GM13977 (cell line): ENCODE measurements around the gene SMOC1.

Source experiments
- DNase-seq: peaks from one replicate; pipeline ENCODE4 v3.0.0; 2012; ENCODE audit warnings: low spot score
- CTCF ChIP-seq: IDR thresholded peaks from 2 replicates; pipeline ENCODE4 v1.5.1; 2012; ENCODE audit warnings: mild to moderate bottlenecking, control low read depth; ENCODE audit not compliant: insufficient read depth; ENCODE audit errors: extremely low read depth, missing control alignments
- in situ Hi-C: fragments of 300-500 bp; cut with MboI; formaldehyde crosslinking; loops from one replicate; pipeline ENCODE4 v1.12.0; 2022; ENCODE audit warnings: low sequenced_read_pairs, low pct_unique_long_range_greater_than_20kb, mixed read lengths, inconsistent platforms; ENCODE audit not compliant: unreplicated experiment

SMOC1 gene

DNA sequence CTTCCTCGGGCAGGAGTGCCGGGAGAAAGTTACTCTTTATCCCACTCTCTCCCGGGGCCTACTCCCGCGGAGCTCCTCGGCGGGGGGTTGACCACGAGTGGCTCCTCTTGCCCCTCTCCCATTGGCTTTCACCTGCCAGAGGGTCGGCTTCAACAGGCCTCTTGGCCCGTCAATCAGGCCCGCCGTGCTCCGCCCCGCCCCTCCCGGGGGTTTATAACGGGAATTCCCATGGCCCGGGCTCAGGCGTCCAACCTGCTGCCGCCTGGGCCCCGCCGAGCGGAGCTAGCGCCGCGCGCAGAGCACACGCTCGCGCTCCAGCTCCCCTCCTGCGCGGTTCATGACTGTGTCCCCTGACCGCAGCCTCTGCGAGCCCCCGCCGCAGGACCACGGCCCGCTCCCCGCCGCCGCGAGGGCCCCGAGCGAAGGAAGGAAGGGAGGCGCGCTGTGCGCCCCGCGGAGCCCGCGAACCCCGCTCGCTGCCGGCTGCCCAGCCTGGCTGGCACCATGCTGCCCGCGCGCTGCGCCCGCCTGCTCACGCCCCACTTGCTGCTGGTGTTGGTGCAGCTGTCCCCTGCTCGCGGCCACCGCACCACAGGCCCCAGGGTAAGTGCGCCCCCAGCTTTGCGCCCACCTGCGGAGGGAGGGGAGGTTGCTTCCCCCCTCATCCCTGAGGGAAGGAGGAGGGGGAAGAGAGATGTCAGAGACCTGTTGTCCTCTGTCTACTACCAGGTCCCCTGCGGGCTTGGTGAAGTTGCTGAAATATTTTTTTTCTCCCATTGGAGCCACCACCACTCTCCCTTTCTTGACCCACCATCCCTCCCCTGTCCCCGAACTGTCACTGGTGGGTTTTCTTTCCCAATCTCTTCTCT lies at the start of gene SMOC1:
TSS of gene SMOC1 (plus strand) at position 242 of the 869 bp plus-strand sequence. CDS start at position 505, 263 bp downstream.
- in situ Hi-C loops: no loop called here
- no peak for TF ChIP-seq CTCF
- DNase-seq: peak; percentile 83

DNA sequence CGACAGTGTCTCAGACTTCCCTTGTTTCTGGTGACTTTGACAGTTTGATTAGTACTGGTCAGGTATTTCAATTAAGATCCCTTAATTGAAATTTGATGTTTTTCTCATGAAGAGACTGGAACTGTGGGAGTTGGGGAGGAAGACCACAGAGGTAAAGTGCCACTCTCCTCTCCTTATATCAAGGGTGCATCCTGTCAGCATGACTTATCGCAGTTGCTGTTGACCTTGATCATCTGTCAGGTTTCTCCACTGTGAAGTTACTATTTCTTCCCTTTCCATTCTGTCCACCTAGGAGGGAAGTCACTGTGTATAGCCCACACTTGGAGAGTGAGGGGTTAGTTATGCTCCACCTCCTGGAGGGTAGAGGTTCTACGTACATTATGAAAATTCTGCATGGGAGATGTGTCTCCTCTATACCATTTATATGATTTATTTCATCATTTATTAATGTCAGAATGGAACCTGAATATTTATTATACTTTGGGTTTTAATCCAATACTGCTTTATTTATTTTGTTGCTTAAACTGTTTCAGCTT lies 40.3 kb upstream of the SMOC1 start:
- DNase-seq: no peak
- TF ChIP-seq CTCF: no peak
- in situ Hi-C loops: no loop called here

GRCh38 chr14:69839661-69840060 lies 39.6 kb upstream of the SMOC1 start:
- no peak for DNase-seq
- in situ Hi-C loops: no loop called here

DNA sequence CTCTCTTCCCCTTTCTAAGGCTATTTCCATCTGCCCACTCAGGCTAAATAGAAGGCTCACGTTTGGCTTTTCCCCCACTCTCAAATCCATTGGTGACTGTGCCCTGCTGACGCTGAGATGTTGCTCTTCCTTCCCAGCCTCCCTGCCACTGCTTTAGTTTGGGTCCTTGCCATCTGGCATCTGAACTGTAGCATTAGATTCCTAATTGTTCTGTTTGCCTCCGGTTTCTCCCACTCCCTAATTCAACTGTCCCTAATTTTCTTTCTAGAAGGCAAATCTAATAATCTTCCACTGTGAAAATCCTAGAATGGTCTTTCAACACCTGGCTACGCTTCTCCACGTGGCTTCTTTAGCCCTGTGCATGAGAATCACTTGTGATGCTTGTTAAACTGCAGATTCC lies 37.6 kb upstream of the SMOC1 start:
- no peak for DNase-seq
- TF ChIP-seq CTCF: no peak
- in situ Hi-C loops: no loop called here

More at GRCh38 chr14:69839661-69840060, 39.6 kb upstream of the SMOC1 start:
- TF ChIP-seq CTCF: no peak

- in situ Hi-C loops: no loop called here
- no peak for DNase-seq
- no peak for TF ChIP-seq CTCF
Measured at GRCh38 chr14:69842686-69843420, 36.4 kb upstream of the SMOC1 start.

DNA sequence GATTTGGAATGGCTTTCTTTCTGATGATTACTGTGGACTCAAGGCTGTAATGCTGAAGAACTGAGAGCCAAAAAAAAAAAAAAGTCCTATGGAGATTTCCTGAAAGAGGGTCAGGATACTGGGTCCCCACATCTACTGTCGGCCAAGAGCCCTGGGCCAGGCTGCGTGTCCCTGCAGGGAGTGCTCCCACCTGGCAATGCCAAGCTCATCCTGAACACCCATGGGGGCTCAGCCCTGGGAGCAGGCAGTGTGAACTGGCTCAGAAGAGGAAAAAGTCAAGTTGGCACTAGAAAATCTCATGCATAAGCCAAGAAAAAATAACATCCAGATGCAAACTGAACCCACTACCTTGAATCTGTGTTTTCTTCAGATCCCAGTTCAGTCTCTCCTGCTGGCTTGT lies 35.0 kb upstream of the SMOC1 start:
- no peak for TF ChIP-seq CTCF
- in situ Hi-C loops: no loop called here
- no peak for DNase-seq
